Neural progenitor cell (in vitro differentiated cells): ENCODE measurements around the gene CIART. TPM values are rescaled to one million over a fixed set of nuclear protein-coding genes. Genes with fewer than 3 reads are reported as not detected.
"Not testable (repeated sequence)": the region's sequence is repeated elsewhere in the genome, so short reads cannot be mapped to it uniquely, and the experiment has no call there.

ENCODE experiments used
- DNase-seq: peaks from one replicate; pipeline ENCODE4 v3.0.0-alpha.2; 2016; ENCODE audit warnings: low spot score
- H2AFZ ChIP-seq: fragments of 200-600 bp; sonication (generic); replicated peaks from 2 replicates; pipeline ENCODE4 v1.6.1; 2016; ENCODE audit warnings: antibody characterized with exemption
- H3F3A ChIP-seq: fragments of 200-600 bp; sonication (generic); 2 replicates; pipeline ENCODE4 v1.6.1; 2016; ENCODE audit warnings: antibody characterized with exemption, low read depth
- H3K27ac ChIP-seq: fragments of 200-600 bp; sonication (generic); 2 replicates; pipeline ENCODE4 v1.5.1; 2016; ENCODE audit warnings: mild to moderate bottlenecking
- H3K27me3 ChIP-seq: fragments of 200-600 bp; sonication (generic); 2 replicates; pipeline ENCODE4 v1.6.1; 2016; ENCODE audit warnings: mild to moderate bottlenecking, moderate library complexity
- H3K36me3 ChIP-seq: fragments of 200-600 bp; sonication (generic); 2 replicates; pipeline ENCODE4 v1.5.1; 2016
- H3K4me1 ChIP-seq: fragments of 200-600 bp; sonication (generic); 2 replicates; pipeline ENCODE4 v1.6.1; 2016; ENCODE audit warnings: mixed run types
- H3K4me2 ChIP-seq: fragments of 200-600 bp; sonication (generic); 2 replicates; pipeline ENCODE4 v1.6.1; 2016
- H3K4me3 ChIP-seq: fragments of 200-600 bp; sonication (generic); 2 replicates; pipeline ENCODE4 v1.5.1; 2016
- H3K79me2 ChIP-seq: fragments of 200-600 bp; sonication (generic); 2 replicates; pipeline ENCODE4 v1.6.1; 2016; ENCODE audit warnings: low read depth
- H3K9ac ChIP-seq: fragments of 200-600 bp; sonication (generic); 2 replicates; pipeline ENCODE4 v1.6.1; 2016
- H3K9me3 ChIP-seq: fragments of 200-600 bp; sonication (generic); 2 replicates; pipeline ENCODE4 v1.5.1; 2016; ENCODE audit warnings: low read depth
- H4K20me1 ChIP-seq: fragments of 200-600 bp; sonication (generic); 2 replicates; pipeline ENCODE4 v1.6.1; 2016; ENCODE audit warnings: low read depth
- H3K27ac Mint-ChIP-seq: 3 replicates; pipeline ENCODE4 v1.8.0; 2021; ENCODE audit warnings: mixed read lengths
- H3K27me3 Mint-ChIP-seq: 2 replicates; pipeline ENCODE4 v1.8.0; 2022; ENCODE audit warnings: low read depth, mild to moderate bottlenecking, inconsistent platforms, moderate library complexity, mixed read lengths; ENCODE audit not compliant: insufficient read depth
- H3K36me3 Mint-ChIP-seq: 3 replicates; pipeline ENCODE4 v1.8.0; 2021; ENCODE audit warnings: mixed read lengths
- H3K4me1 Mint-ChIP-seq: 3 replicates; pipeline ENCODE4 v1.8.0; 2021; ENCODE audit warnings: mixed read lengths
- H3K4me3 Mint-ChIP-seq: 3 replicates; pipeline ENCODE4 v1.8.0; 2021; ENCODE audit warnings: mild to moderate bottlenecking, moderate library complexity, mixed read lengths
- H3K9me3 Mint-ChIP-seq: 3 replicates; pipeline ENCODE4 v1.8.0; 2020; ENCODE audit warnings: mixed read lengths
- CTCF ChIP-seq: fragments of 200-600 bp; sonication (generic); IDR thresholded peaks from 2 replicates; pipeline ENCODE4 v1.5.1; 2017; ENCODE audit warnings: antibody characterized with exemption, mild to moderate bottlenecking
- EZH2 ChIP-seq: fragments of 200-600 bp; sonication (generic); IDR thresholded peaks from 2 replicates; pipeline ENCODE4 v1.6.1; 2017; ENCODE audit warnings: antibody characterized with exemption, mild to moderate bottlenecking, moderate library complexity
- EZH2phosphoT487 ChIP-seq: fragments of 200-600 bp; sonication (generic); IDR thresholded peaks from 2 replicates; pipeline ENCODE4 v1.6.1; 2017; ENCODE audit warnings: antibody characterized with exemption
- total RNA-seq: library from RNA; depleted of rRNA; stranded (reverse); fragments of >200 nt; gene quantifications from 2 replicates; pipeline ENCODE4 v1.2.3, GENCODE V29; 2015; ENCODE audit warnings: low replicate concordance

The CIART gene
- total RNA-seq, 1 donor from 2014 or later, result 25.3 TPM

- Mint-ChIP-seq H3K36me3 (peaks cover 5% of the 10 kb centered on the region), H3K27ac (peak within 1 kb of the TSS; percentile 92), H3K4me1 (peaks cover 18% of the 10 kb centered on the region), H3K4me3 (no peak within 1 kb of the TSS), H3K27me3 (peaks cover 10% of the 10 kb centered on the region), H3K9me3 (no peaks in the 10 kb centered on the region)
- Histone ChIP-seq H3K27ac (peak within 1 kb of the TSS; percentile 84), H2AFZ (peak within 1 kb of the TSS; percentile 26), H4K20me1 (peaks cover 21% of the 10 kb centered on the region), H3K27me3 (no peaks in the 10 kb centered on the region), H3K79me2 (peaks cover 49% of the 10 kb centered on the region), H3K4me3 (peak within 1 kb of the TSS; percentile 94), H3K9me3 (no peaks in the 10 kb centered on the region), H3K4me2 (peak within 1 kb of the TSS; percentile 91), H3K4me1 (peaks cover 9% of the 10 kb centered on the region), H3F3A (peaks cover 33% of the 10 kb centered on the region), H3K9ac (peak within 1 kb of the TSS; percentile 79), H3K36me3 (peaks cover 6% of the 10 kb centered on the region)
- TF ChIP-seq CTCF (peak; percentile 36), EZH2phosphoT487 (no peak), EZH2 (no peak)
- DNase-seq, result peak; percentile 97
Observed at GRCh38 chr1:150235852-150236613, 46.3 kb upstream of the CIART start, which contains the start of gene ANP32E. TSS of gene ANP32E (minus strand) at chr1:150236112. CDS start at chr1:150235786, 326 bp downstream.

GRCh38 chr1:150236614-150237100, 45.7 kb upstream of the CIART start:
- peaks cover 10% of the 10 kb centered on the region for H3K27me3 Mint-ChIP-seq

GRCh38 chr1:150237176-150237575, 45.2 kb upstream of the CIART start:
- not testable (repeated sequence) for H3K9me3 ChIP-seq, H3K27me3 Mint-ChIP-seq, H3K36me3 ChIP-seq, H3K27me3 ChIP-seq, DNase-seq, H3K4me1 ChIP-seq, H3K27ac Mint-ChIP-seq, H3K9ac ChIP-seq, H3K36me3 Mint-ChIP-seq, H3K27ac ChIP-seq, H2AFZ ChIP-seq, H3K9me3 Mint-ChIP-seq
- Histone ChIP-seq H4K20me1 (peaks cover 21% of the 10 kb centered on the region), H3K79me2 (peaks cover 38% of the 10 kb centered on the region), H3K4me3 (peak overlapping the region; percentile 94), H3K4me2 (peak overlapping the region; percentile 73), H3F3A (peaks cover 33% of the 10 kb centered on the region)
- H3K4me3 Mint-ChIP-seq, result peak overlapping the region; percentile 65
- H3K4me1 Mint-ChIP-seq, result peaks cover 18% of the 10 kb centered on the region

More at GRCh38 chr1:150236614-150237100, 45.7 kb upstream of the CIART start:
- Histone ChIP-seq H3K79me2 (peaks cover 43% of the 10 kb centered on the region), H3K9me3 (no peaks in the 10 kb centered on the region), H3K9ac (no peak overlapping the region), H3K27me3 (no peaks in the 10 kb centered on the region), H3K36me3 (peaks cover 1% of the 10 kb centered on the region), H3K4me3 (peak overlapping the region; percentile 94), H2AFZ (peak overlapping the region; percentile 26), H3F3A (peaks cover 33% of the 10 kb centered on the region), H4K20me1 (peaks cover 21% of the 10 kb centered on the region), H3K27ac (peak overlapping the region; percentile 84), H3K4me2 (peak overlapping the region; percentile 73), H3K4me1 (peaks cover 9% of the 10 kb centered on the region)
- DNase-seq, result peak; percentile 11
- no peak overlapping the region for H3K27ac Mint-ChIP-seq
- no peak overlapping the region for H3K4me3 Mint-ChIP-seq
- H3K9me3 Mint-ChIP-seq, result no peaks in the 10 kb centered on the region
- TF ChIP-seq EZH2 (no peak), EZH2phosphoT487 (no peak), CTCF (no peak)
- H3K36me3 Mint-ChIP-seq, result peaks cover 5% of the 10 kb centered on the region
- H3K4me1 Mint-ChIP-seq, result peaks cover 18% of the 10 kb centered on the region

GRCh38 chr1:150237746-150238145, 44.6 kb upstream of the CIART start:
- peak overlapping the region; percentile 25 for H3K27ac Mint-ChIP-seq
- Histone ChIP-seq H3K79me2 (peaks cover 32% of the 10 kb centered on the region), H2AFZ (no peak overlapping the region), H3F3A (peaks cover 33% of the 10 kb centered on the region), H3K4me1 (peaks cover 9% of the 10 kb centered on the region), H3K9me3 (no peaks in the 10 kb centered on the region), H3K4me2 (no peak overlapping the region), H3K9ac (no peak overlapping the region), H3K27ac (no peak overlapping the region), H3K27me3 (no peaks in the 10 kb centered on the region), H3K4me3 (no peak overlapping the region), H3K36me3 (no peaks in the 10 kb centered on the region), H4K20me1 (peaks cover 17% of the 10 kb centered on the region)
- peaks cover 18% of the 10 kb centered on the region for H3K4me1 Mint-ChIP-seq
- peaks cover 10% of the 10 kb centered on the region for H3K27me3 Mint-ChIP-seq
- TF ChIP-seq CTCF (no peak), EZH2phosphoT487 (no peak), EZH2 (no peak)
- DNase-seq, result no peak
- H3K36me3 Mint-ChIP-seq, result peaks cover 5% of the 10 kb centered on the region
- H3K4me3 Mint-ChIP-seq, result peak overlapping the region; percentile 65
- no peaks in the 10 kb centered on the region for H3K9me3 Mint-ChIP-seq
